GM18870 (cell line): ENCODE data around the gene CLIC6.

Source experiments
- ATAC-seq: cut with Tn5 transposase; IDR thresholded peaks from one replicate; pipeline ENCODE4 v1.9.1; 2021; ENCODE audit warnings: moderate library complexity; ENCODE audit not compliant: unreplicated experiment

Gene CLIC6

GRCh38 chr21:34724131-34724856, 55.5 kb downstream of the CLIC6 start:
- ATAC-seq = no peak

GRCh38 chr21:34724857-34725195, 56.0 kb downstream of the CLIC6 start:
- ATAC-seq = no peak

- ATAC-seq = no peak
Observed at GRCh38 chr21:34726627-34727337, 58.0 kb downstream of the CLIC6 start.

GRCh38 chr21:34728479-34728878, 59.7 kb downstream of the CLIC6 start:
- no peak for ATAC-seq

GRCh38 chr21:34730194-34730593, 61.4 kb downstream of the CLIC6 start:
- no peak for ATAC-seq

- ATAC-seq = no peak
Observed at GRCh38 chr21:34730756-34731445, 62.1 kb downstream of the CLIC6 start.

- no peak for ATAC-seq
Observed at GRCh38 chr21:34732388-34732821, 63.6 kb downstream of the CLIC6 start.

- ATAC-seq = no peak
Observed at GRCh38 chr21:34733852-34734251, 65.1 kb downstream of the CLIC6 start.

- no peak for ATAC-seq
Observed at GRCh38 chr21:34734696-34735095, 65.9 kb downstream of the CLIC6 start.

- no peak for ATAC-seq
Observed at GRCh38 chr21:34736116-34736874, 67.5 kb downstream of the CLIC6 start.

GRCh38 chr21:34737115-34737514, 68.3 kb downstream of the CLIC6 start:
- ATAC-seq = no peak

- ATAC-seq = no peak
Observed at GRCh38 chr21:34740198-34740597, 71.4 kb downstream of the CLIC6 start.

- ATAC-seq = no peak
Observed at GRCh38 chr21:34743285-34743684, 74.5 kb downstream of the CLIC6 start.

GRCh38 chr21:34743831-34744230, 75.0 kb downstream of the CLIC6 start:
- no peak for ATAC-seq

- no peak for ATAC-seq
Observed at GRCh38 chr21:34744801-34745200, 76.0 kb downstream of the CLIC6 start.

GRCh38 chr21:34745557-34746255, 76.9 kb downstream of the CLIC6 start:
- ATAC-seq = peak; percentile 72

GRCh38 chr21:34748862-34749261, 80.1 kb downstream of the CLIC6 start:
- ATAC-seq = no peak

GRCh38 chr21:34754690-34755647, 86.2 kb downstream of the CLIC6 start:
- no peak for ATAC-seq

- ATAC-seq = no peak
Observed at GRCh38 chr21:34761758-34762330, 93.0 kb downstream of the CLIC6 start.
